ENCODE results near the gene NES.

Gene NES

GRCh38 chr1:156623946-156624813 lies 53.0 kb downstream of the NES start:
- DNase-seq (ENCODE audit: low read depth) = no peak

GRCh38 chr1:156622581-156623297 lies 54.5 kb downstream of the NES start:
- DNase-seq (ENCODE audit: low read depth) = no peak

GRCh38 chr1:156619582-156619955 lies 57.6 kb downstream of the NES start:
- no peak for DNase-seq (ENCODE audit: low read depth)

GRCh38 chr1:156618853-156619581 lies 58.2 kb downstream of the NES start, which contains the start of gene HAPLN2:
Gene HAPLN2, plus strand, starts transcription at chr1:156619415. Its CDS starts 4,076 bp downstream, at chr1:156623491.
- DNase-seq (ENCODE audit: low read depth) = no peak

All from T follicular helper cell (primary cell).